Stimulated activated CD4-positive, alpha-beta T cell treated with anti-CD3 and anti-CD28 coated beads, Interleukin-1b, Interleukin-23, amount 100 ng/mL, for 4 hours (primary cell): ENCODE measurements around the gene SH3BP5.

Experiments used
- DNase-seq, 2 donors: peaks; one replicate each; pipeline ENCODE4 v3.0.0-alpha.2; 2020; ENCODE audit warnings: low read depth in 2 of 2

SH3BP5 gene

DNA sequence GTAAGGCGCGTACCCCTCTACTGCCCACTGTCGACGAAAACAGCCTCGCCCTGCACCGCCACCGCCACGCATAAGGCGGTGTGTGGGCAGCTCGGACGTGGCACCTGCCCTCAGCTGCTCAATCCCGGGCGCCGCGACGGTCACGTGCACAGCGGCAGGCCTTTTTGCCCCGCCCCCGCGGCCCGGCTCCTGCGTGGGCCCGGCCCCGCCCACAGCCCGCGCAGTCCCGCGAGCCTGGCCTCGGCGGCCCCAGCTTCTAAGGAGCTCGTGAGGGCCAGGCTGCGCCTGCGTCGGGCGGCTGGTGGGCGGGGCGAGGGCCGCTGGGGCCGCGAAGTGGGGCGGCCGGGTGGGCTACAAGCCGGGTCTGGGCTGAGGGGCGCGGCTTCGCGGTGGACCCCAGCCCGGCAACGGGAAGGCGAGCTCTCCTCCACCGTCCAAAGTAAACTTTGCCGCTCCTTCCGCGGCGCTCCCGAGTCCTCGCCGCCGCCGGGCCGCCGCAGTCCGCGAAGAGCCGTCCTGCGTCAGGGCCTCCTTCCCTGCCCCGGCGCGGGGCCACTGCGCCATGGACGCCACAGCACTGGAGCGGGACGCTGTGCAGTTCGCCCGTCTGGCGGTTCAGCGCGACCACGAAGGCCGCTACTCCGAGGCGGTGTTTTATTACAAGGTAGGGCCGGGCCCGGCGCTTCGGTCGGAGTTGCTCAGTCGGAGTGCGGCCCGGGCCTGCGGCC lies 126.3 kb downstream of the SH3BP5 start, which contains the start of gene CAPN7:
CAPN7 (plus strand) TSS at position 313 of the 728 bp plus-strand sequence; CDS start at position 563, 250 bp downstream.
- DNase-seq = peak; percentile 90 to 95

DNA sequence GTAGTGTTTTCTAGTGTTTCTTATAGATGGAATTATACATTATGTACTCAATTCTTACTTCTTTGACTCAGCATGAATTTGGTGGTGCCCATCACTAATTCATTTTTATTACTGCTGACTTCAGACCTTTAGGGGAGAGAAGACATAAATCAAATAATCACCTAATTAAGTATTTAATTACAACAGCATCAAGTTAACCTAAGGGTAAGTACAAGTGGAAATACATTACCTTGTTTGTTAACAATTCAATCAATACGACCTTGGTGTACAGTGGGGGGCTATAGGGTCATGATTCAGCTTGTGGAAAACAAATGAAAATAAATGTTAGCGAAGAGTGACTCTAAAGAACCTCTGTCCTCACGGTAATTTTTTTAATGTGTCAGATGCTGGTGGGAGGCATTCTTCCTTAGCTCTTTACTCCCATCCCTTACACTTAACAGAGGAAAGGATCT lies 126.9 kb downstream of the SH3BP5 start:
- DNase-seq = no peak
